HG02571 (cell line): ENCODE data around the gene DNAJC9.

Experiments
- ATAC-seq: cut with Tn5 transposase; IDR thresholded peaks from one replicate; pipeline ENCODE4 v1.9.1; 2021; ENCODE audit warnings: mild to moderate bottlenecking, moderate library complexity; ENCODE audit not compliant: unreplicated experiment

Gene DNAJC9

DNA sequence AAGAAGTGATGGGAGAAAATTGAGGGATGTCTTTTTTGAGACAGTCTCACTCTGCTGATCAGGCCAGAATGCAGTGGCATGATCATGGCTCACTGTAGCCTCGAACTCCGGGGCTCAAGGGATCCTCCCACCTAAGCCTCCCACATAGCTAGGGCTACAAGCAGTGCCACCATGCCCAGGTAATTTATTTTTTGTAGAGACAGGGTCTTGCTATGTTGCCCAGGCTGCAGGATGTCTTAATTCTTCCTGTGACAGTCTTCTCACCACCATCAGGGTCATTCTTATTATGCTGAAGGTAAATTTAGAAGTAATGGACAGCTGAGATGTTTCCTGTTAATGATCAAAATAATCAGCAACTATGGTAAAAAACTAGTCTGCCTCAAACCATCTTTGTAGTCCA lies 7.1 kb downstream of the DNAJC9 start:
- ATAC-seq: no peak

GRCh38 chr10:73238990-73239566 lies 8.0 kb downstream of the DNAJC9 start:
- no peak for ATAC-seq

- ATAC-seq: no peak
Observed at GRCh38 chr10:73234695-73235094, 12.4 kb downstream of the DNAJC9 start.

DNA sequence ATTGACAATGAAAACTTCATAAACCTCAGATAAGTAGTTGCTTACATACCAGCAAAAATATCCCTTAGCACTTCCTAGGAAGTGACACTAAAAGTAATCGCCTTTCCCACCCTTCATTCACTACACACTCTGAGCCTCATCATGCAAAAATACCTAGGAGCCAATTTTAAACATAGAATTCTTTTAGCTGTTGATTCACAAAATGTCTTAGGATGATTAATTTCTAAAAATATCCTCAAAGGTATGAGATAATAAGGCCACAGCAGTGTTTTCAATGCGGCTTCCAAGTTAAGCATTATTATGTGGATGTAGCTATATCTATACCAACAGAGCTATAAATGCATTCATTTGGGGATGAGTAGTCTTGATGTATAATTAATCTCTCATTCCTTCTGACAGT lies 13.2 kb downstream of the DNAJC9 start:
- no peak for ATAC-seq

DNA sequence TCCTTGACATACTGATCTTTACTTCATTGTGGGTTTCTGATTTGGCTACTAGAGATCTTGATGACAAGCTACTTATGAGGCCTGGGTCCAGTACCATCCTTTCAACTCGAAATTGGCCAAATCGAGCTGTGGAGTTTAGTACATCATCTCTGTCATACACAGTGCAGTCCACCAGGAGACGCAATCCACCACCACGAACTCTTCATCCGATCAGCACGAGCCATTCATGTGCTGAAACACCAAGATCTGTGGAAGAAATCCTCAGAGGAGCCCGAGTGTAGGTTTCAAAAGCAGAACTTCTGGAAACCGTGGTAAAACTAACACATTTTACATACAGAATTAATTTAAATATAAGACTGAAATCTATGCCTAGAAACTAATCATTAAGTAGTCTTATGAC lies 14.2 kb downstream of the DNAJC9 start:
- no peak for ATAC-seq

DNA sequence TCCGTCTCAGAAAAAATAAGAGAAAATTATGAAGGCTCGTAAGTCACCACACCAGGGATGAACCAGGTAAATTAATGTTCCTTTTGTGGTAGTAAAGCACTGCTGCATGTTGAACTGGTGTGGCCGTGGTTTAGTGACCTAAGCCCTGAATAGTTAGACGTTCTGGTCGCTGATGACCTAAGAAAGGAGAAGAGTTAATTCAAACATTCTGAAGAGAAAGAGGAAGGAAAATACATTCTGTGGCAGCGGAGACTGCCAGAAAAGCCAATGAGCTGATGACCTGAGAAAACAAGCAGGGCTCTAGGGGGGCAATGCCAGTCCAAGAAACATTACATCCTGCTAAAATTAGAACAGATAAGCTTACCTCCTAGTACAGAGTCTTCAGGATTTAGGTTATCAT lies 17.5 kb downstream of the DNAJC9 start:
- no peak for ATAC-seq

GRCh38 chr10:73228247-73228646 lies 18.8 kb downstream of the DNAJC9 start:
- no peak for ATAC-seq

DNA sequence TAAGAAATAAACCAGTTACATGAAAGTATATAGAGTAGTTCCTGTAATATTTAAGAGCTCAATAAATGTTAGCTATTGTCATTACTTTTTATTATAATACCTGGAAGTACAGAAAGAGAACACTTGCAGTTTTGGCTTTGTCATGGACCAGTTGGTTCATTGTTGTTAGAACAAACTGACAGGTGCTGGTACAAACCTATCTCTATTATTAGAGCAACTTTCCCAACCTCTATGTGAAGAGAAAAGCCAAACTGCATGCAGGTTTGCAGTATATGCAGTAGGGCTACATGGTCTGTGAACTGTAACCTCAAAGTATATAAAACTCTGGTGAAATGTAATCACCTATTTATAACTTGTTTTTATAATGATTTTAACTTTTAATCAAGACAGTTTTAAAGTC lies 20.4 kb downstream of the DNAJC9 start:
- ATAC-seq: no peak

DNA sequence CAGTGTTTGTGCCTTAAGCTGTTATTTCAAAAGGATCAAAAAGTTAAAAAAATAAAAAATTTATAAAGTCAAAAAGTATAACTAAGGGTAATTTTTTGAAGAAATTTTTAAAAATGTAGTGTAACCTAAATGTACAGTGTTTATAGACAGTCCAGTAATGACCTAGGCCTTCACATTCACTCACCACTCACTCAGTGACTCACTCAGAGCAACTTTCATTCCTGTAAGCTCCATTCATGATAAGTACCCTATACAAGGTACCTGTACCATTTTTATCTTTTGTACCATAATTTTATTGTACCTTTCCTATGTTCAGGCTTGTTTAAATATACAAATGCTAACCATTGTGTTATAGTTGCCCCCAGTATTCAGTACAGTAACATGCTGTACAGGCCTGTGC lies 21.5 kb downstream of the DNAJC9 start:
- ATAC-seq: no peak

- ATAC-seq: no peak
Observed at GRCh38 chr10:73220989-73221388, 26.1 kb downstream of the DNAJC9 start.

GRCh38 chr10:73219384-73219783 lies 27.7 kb downstream of the DNAJC9 start:
- ATAC-seq: no peak

DNA sequence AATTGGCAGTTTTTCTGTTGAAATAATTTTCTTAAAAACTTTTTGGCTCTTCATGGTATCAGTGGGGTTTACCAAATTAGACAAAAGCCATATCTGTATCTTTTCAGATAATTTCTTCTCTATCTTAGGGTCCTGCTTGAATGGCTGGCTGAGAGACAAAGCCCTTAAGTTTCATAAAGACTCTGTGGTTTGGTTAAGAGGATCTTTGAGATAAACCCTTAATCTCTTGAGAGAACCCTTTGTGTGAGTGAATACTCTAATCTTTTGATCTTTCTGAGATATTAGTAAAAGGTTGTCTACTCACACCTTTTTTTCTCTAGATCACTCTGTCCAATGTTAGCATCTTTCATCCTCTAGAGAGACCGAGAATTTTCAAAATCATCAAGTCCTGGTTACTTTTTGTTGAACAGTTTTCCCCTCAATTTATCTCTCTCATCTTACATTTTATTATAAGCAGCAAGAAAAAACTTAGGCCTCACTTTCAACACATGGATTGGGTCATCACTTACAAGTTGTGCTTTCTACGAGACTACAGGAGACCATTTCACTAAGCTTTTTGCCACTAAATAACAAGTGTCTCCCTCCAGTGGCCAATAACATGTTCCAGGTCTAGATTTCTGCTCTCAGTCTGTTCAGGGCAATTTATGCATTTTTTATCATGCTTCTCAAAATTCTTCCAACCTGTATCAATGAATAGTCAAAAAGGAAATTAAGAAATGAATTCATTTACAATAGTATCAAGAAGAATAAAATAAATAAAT lies 28.4 kb downstream of the DNAJC9 start:
- no peak for ATAC-seq

DNA sequence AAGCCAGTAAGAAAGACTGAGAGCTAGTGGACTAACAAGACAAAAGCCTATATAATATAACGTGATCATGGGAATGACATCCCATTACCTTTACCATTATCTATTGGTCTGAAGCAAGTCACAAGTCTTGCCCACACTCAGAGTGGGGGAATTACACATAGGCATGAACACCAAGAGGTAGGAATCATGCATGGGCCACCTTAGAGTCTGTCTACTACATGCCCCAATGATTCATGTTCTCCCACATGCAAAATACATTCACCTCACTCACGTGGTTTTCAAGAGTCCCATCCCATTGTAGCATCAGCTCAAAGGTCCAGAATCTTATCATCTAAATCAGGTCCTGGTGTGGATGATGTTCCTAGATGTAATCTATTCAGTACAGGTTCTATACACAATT lies 29.4 kb downstream of the DNAJC9 start:
- no peak for ATAC-seq

GRCh38 chr10:73215749-73216148 lies 31.3 kb downstream of the DNAJC9 start:
- ATAC-seq: no peak

GRCh38 chr10:73211106-73211811 lies 35.8 kb downstream of the DNAJC9 start:
- ATAC-seq: no peak

DNA sequence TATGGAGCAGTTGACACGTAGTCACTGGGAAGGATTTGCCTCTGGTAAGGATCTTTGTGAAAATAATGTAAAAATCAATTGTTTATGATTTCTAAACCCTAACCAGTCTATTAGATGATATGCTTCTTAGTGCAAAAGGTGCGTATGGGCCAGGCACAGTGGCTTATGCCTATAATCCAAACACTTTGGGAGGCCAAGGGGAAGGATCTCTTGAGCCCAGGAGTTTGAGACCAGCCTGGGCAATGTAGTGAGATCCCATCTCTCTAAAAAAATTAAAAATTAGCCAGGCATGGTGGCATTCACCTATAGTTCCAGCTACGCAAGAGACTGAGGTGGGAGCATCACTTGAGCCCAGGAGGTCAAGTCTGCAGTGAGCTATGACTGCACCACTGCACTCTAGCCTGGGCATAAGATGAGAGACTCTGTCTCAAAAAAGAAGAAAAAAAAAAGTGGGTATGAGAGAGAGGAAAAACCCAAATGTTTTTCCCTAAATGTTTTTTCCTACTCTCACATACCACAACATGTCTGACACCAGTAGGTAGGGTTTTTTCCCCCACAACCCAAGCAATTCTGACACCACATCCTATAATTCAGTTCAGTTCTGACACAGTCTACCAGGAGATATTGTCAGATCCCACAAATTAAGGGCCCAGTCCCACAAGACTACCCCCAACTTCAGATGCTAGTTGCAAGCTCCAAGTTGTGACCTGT lies 36.5 kb downstream of the DNAJC9 start:
- ATAC-seq: no peak

- no peak for ATAC-seq
Observed at GRCh38 chr10:73209705-73210104, 37.4 kb downstream of the DNAJC9 start.

GRCh38 chr10:73207883-73208282 lies 39.2 kb downstream of the DNAJC9 start:
- no peak for ATAC-seq

- no peak for ATAC-seq
Observed at GRCh38 chr10:73206385-73206784, 40.7 kb downstream of the DNAJC9 start.

DNA sequence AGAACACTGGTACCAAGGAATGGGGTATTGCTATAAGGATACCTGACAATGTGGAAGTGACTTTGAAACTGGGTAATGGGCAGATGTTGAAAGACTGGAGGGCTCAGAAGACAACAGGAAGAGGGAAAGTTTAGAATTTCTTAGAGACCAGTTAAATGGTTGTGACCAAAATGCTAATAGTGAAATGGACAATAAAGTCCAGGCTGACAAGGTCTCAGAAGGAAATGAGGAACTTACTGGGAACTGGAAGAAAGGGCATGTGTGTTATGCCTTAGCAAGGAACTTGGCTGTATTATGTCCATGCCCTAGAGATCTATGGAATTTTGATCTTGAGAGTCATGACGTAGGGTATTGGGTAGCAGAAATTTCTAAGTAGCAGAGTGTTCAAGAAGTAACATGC lies 41.2 kb downstream of the DNAJC9 start:
- ATAC-seq: no peak

- ATAC-seq: no peak
Observed at GRCh38 chr10:73205081-73205480, 42.0 kb downstream of the DNAJC9 start.
